Spleen (tissue), 13 donors: ENCODE measurements around the gene GRK6. TPM values are rescaled to one million over a fixed set of nuclear protein-coding genes. Genes with fewer than 3 reads are reported as not detected.

Source experiments
- DNase-seq: peaks from one replicate; pipeline ENCODE4 v3.0.0-alpha.2; 2020
- H3K27ac ChIP-seq, 8 donors: fragments of 200-600 bp; sonication (generic) in 7 of 8; 1 replicate in 4 of 8; 2 replicates in 4 of 8; pipeline versions ENCODE4 v1.5.0 to v1.8.0; 2016 to 2021; ENCODE audit warnings: inconsistent platforms in 4 of 8, mild to moderate bottlenecking in 4 of 8, moderate library complexity in 1 of 8
- H3K27me3 ChIP-seq, 7 donors: fragments of 200-600 bp; sonication (generic) in 6 of 7; replicated peaks in 1 of 7; 1 replicate in 4 of 7; 2 replicates in 3 of 7; pipeline versions ENCODE4 v1.5.0 to v1.8.0; 2016 to 2021; ENCODE audit warnings: inconsistent platforms in 3 of 7, mild to moderate bottlenecking in 1 of 7
- H3K36me3 ChIP-seq, 6 donors: fragments of 200-600 bp; sonication (generic) in 5 of 6; 1 replicate in 4 of 6; 2 replicates in 2 of 6; pipeline versions ENCODE4 v1.5.0 to v1.8.0; 2016 to 2021; ENCODE audit warnings: inconsistent platforms in 2 of 6
- H3K4me1 ChIP-seq, 6 donors: fragments of 200-600 bp; sonication (generic) in 5 of 6; 1 replicate in 3 of 6; 2 replicates in 3 of 6; pipeline versions ENCODE4 v1.5.0 to v1.8.0; 2016 to 2021; ENCODE audit warnings: inconsistent platforms in 3 of 6
- H3K4me3 ChIP-seq, 8 donors: fragments of 200-600 bp; sonication (generic) in 7 of 8; 1 replicate in 4 of 8; 2 replicates in 4 of 8; pipeline versions ENCODE4 v1.5.0 to v1.8.0; 2016 to 2021; ENCODE audit warnings: inconsistent platforms in 4 of 8, mild to moderate bottlenecking in 4 of 8, moderate library complexity in 2 of 8
- H3K9me3 ChIP-seq, 8 donors: fragments of 200-600 bp; sonication (generic) in 7 of 8; 1 replicate in 4 of 8; 2 replicates in 4 of 8; pipeline versions ENCODE4 v1.5.0 to v1.8.0; 2016 to 2021; ENCODE audit warnings: inconsistent platforms in 4 of 8
- POLR2A ChIP-seq, 3 donors: fragments of 450-650 bp; IDR thresholded peaks; one replicate each; pipeline ENCODE4 v1.5.1; 2017; ENCODE audit warnings: antibody characterized with exemption in 3 of 3, mild to moderate bottlenecking in 1 of 3
- POLR2AphosphoS5 ChIP-seq, 3 donors: sonication (generic); formaldehyde crosslinking; IDR thresholded peaks; one replicate each; pipeline ENCODE4 v1.5.1; 2017; ENCODE audit warnings: antibody characterized with exemption in 3 of 3
- WGBS, 5 donors: extraction: QIAGEN DNeasy Blood & Tissue Kit in 3 of 5; methylation state at CpG; one replicate each; pipeline versions ENCODE4 v1.1.5 to v1.1.7; 2013 to 2018; 5-methylcytosine and 5-hydroxymethylcytosine counted together
- intact Hi-C: fragments of 100-400 bp; cut with DNase I; formaldehyde crosslinking; loops from one replicate; pipeline ENCODE4 v1.15.0; 2023; ENCODE audit warnings: low total_unique reads
- long read RNA-seq, 2 donors: transcript quantifications; one replicate each; lab custom pipeline, GENCODE V29; 2026
- polyA plus RNA-seq, 3 donors: library from polyadenylated mRNA; stranded (reverse); fragments of 200-250 nt; gene quantifications; one replicate each; pipeline ENCODE4 v1.2.1, GENCODE V29; 2013
- total RNA-seq, 7 donors: library from RNA; depleted of rRNA in 3 of 7; stranded (reverse); fragments of >200 nt in 3 of 7; fragmentation: NEBNext Ultra II Directional in 4 of 7; extraction: Animal tissue kit (Norgen Biotek cat#: 25700) in 4 of 7; gene quantifications; one replicate each; pipeline versions ENCODE4 v1.1.0 to v1.2.1, GENCODE V29; 2016 to 2021
- TF ChIP-seq, protein P1 (sequence below), 11 experiments: fragments of 200-600 bp in 7 of 11; fragments of 450-650 bp in 4 of 11; sonication (generic) in 4 of 11; IDR thresholded peaks in 8 of 11; conservative IDR thresholded peaks in 3 of 11; 1 replicate in 7 of 11; 2 replicates in 4 of 11; pipeline versions ENCODE4 v1.4.0 to v1.8.0; 2016 to 2021; ENCODE audit warnings: antibody characterized with exemption in 11 of 11, inconsistent platforms in 4 of 11, mild to moderate bottlenecking in 1 of 11
- donor health status: healthy with polysubstance abuse.
- donor health status: DM: no; HTN: no; CAD: no; lungs with moderate emphysema.
- donor health status: DM: no; HTN: no; CAD: no.
- donor health status: Bipolar disorder and iron deficiency.
- donor health status: healthy.
- donor health status: DM: no; HTN: no; CAD: no.
- donor health status: DM: yes; HTN: yes; CAD: no.

GRK6 gene
- total RNA-seq (100 to 1,000 TPM; 114 to 170 (median 149) TPM), polyA plus RNA-seq (10 to 100 TPM; 45.7 to 75.9 (median 55.3) TPM)
- long read RNA-seq, donor 1, transcript GRK6-201 (16 exons, 2,939 nt), result major isoform, 9 of 12 reads
- long read RNA-seq, donor 1, partial matches to known transcripts, result 0 of 12 reads
- long read RNA-seq, donor 1, other reads (novel, unspliced or antisense), result 0 of 12 reads
- long read RNA-seq, donor 2, transcript GRK6-201 (16 exons, 2,939 nt), result major isoform, 8 of 8 reads
- long read RNA-seq, donor 2, partial matches to known transcripts, result 0 of 8 reads
- long read RNA-seq, donor 2, other reads (novel, unspliced or antisense), result 0 of 8 reads

- intact Hi-C loops, result no loop called here
- no peaks in the 10 kb centered on the region for H3K27me3 ChIP-seq
- peaks cover 48 to 63% (median 57%) of the 10 kb centered on the region in 6 donors for H3K4me1 ChIP-seq
- no peaks in the 10 kb centered on the region for H3K9me3 ChIP-seq
- TF ChIP-seq POLR2A (IDR thresholded peaks at IDR 0.05), result peak in 1 of 3 donors; percentile 89
- TF ChIP-seq, protein P1, sequence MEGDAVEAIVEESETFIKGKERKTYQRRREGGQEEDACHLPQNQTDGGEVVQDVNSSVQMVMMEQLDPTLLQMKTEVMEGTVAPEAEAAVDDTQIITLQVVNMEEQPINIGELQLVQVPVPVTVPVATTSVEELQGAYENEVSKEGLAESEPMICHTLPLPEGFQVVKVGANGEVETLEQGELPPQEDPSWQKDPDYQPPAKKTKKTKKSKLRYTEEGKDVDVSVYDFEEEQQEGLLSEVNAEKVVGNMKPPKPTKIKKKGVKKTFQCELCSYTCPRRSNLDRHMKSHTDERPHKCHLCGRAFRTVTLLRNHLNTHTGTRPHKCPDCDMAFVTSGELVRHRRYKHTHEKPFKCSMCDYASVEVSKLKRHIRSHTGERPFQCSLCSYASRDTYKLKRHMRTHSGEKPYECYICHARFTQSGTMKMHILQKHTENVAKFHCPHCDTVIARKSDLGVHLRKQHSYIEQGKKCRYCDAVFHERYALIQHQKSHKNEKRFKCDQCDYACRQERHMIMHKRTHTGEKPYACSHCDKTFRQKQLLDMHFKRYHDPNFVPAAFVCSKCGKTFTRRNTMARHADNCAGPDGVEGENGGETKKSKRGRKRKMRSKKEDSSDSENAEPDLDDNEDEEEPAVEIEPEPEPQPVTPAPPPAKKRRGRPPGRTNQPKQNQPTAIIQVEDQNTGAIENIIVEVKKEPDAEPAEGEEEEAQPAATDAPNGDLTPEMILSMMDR (IDR thresholded peaks at IDR 0.05 in 8 of 11, conservative IDR thresholded peaks at IDR 0.05 in 3 of 11), result peak in 2 of 11 experiments; percentile 3 to 15
- peak; percentile 70 to 89 (median 78) for TF ChIP-seq POLR2AphosphoS5 (IDR thresholded peaks at IDR 0.05)
- peak within 1 kb of the TSS; percentile 96 to 99 (median 98) for H3K27ac ChIP-seq
- H3K4me3 ChIP-seq, result peak within 1 kb of the TSS; percentile 58 to 90 (median 78)
- WGBS, 5 donors, result 0% methylated on average over 34 to 82 of the region's 82 CpGs
- H3K36me3 ChIP-seq, result peaks cover 0 to 22% (median 11%) of the 10 kb centered on the region in 6 donors
- peak; percentile 96 for DNase-seq
These were observed at the start of gene GRK6 for GRCh38 chr5:177426566-177427210. TSS of gene GRK6 (plus strand) at chr5:177426676. CDS start at chr5:177426846, 170 bp downstream.

- Histone ChIP-seq H3K9me3 (no peaks in the 10 kb centered on the region), H3K4me1 (peaks cover 5 to 42% (median 14%) of the 10 kb centered on the region in 6 donors), H3K27ac (no peak overlapping the region), H3K27me3 (peaks cover 0 to 8% (median 0%) of the 10 kb centered on the region in 7 donors), H3K36me3 (peaks cover 0 to 18% (median 3%) of the 10 kb centered on the region in 6 donors), H3K4me3 (no peak overlapping the region)
- intact Hi-C loops, result no loop called here
- 83 to 93% (median 89%) methylated on average over 5 to 8 of the region's 8 CpGs for WGBS, 5 donors
- TF ChIP-seq POLR2A (IDR thresholded peaks at IDR 0.05), result no peak
- TF ChIP-seq, protein P1 (IDR thresholded peaks at IDR 0.05 in 8 of 11, conservative IDR thresholded peaks at IDR 0.05 in 3 of 11), result no peak
- no peak for TF ChIP-seq POLR2AphosphoS5 (IDR thresholded peaks at IDR 0.05)
- DNase-seq, result no peak
These were observed 48.4 kb upstream of the GRK6 start for GRCh38 chr5:177377851-177378776.

DNA sequence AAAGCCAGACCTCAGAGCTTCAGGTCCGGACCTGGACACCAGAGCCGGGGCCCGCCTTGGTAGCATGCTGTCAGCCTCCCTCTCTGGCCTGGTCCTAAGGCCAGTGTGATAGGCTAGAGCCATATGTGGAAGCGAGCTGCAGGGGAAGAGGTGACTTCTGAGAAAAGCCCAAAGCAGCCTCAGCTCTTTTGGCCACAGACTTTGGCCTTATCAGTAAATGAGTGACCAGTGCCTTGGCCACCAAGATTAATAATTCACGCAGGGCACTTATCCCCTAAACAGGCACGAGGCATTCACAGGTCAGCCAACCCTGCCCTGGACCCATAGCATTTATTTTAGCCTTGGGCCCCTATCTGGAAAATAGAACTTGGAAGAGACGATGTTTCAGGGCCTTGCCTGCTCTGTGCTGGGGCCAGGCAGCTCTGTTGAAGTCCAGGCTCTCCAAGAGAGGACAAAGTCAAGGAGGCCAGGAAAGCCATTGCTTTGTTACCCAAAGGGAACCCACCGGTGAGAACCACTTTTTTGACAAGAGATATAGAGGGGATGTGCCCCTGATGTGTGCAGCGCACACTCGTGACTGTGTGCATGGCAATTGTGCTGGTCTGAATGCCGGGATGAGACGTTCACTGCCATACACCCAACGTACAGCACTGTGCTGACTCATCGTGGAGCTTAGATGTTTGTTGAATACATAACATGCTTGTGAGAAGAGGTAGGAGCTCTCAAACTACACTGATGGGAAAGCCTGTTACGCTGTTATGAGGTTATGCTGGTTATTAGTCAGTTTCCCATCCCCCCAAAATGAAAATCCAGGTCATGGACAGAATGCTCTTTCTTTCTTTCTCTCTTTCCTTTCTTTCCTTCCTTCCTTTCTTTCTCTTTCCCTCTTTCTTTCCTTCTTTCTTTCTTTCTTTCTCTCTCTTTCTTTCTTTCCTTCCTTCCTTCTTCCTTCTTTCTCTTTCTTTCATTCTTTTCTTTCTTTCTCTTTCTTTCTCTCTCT is 47.3 kb upstream of the GRK6 start:
- DNase-seq, result no peak
- Histone ChIP-seq H3K27me3 (peaks cover 0 to 14% (median 0%) of the 10 kb centered on the region in 7 donors), H3K36me3 (peaks cover 0 to 7% (median 0%) of the 10 kb centered on the region in 6 donors), H3K27ac (no peak overlapping the region), H3K4me3 (no peak overlapping the region), H3K4me1 (peaks cover 0 to 32% (median 3%) of the 10 kb centered on the region in 6 donors), H3K9me3 (no peaks in the 10 kb centered on the region)
- intact Hi-C loops, result no loop called here
- TF ChIP-seq POLR2AphosphoS5 (IDR thresholded peaks at IDR 0.05), result no peak
- TF ChIP-seq, protein P1 (IDR thresholded peaks at IDR 0.05 in 8 of 11, conservative IDR thresholded peaks at IDR 0.05 in 3 of 11), result no peak
- no peak for TF ChIP-seq POLR2A (IDR thresholded peaks at IDR 0.05)
- WGBS, 5 donors, result 71 to 75% (median 72%) methylated on average over 12 to 15 of the region's 15 CpGs
